Upper lobe of right lung (tissue), 1 donor: ENCODE results near the gene ZBTB22. TPM values are rescaled to one million over a fixed set of nuclear protein-coding genes. Genes with fewer than 3 reads are reported as not detected.

ENCODE experiments used
- ATAC-seq: fragments of 200-7000 bp; cut with Tn5 transposase; one replicate; pipeline ENCODE4 v1.9.1; 2020; ENCODE audit warnings: mild to moderate bottlenecking, moderate library complexity
- DNase-seq: peaks from one replicate; pipeline ENCODE4 v3.0.0-alpha.2; 2020
- H3K27ac ChIP-seq: fragments of 200-600 bp; one replicate; pipeline ENCODE4 v1.8.0; 2022
- H3K27me3 ChIP-seq: fragments of 200-600 bp; one replicate; pipeline ENCODE4 v1.8.0; 2022; ENCODE audit warnings: mild to moderate bottlenecking
- H3K36me3 ChIP-seq: fragments of 200-600 bp; one replicate; pipeline ENCODE4 v1.8.0; 2022
- H3K4me1 ChIP-seq: fragments of 200-600 bp; one replicate; pipeline ENCODE4 v1.8.0; 2022
- H3K4me3 ChIP-seq: fragments of 200-600 bp; one replicate; pipeline ENCODE4 v1.8.0; 2022; ENCODE audit warnings: mild to moderate bottlenecking
- H3K9me3 ChIP-seq: fragments of 200-600 bp; one replicate; pipeline ENCODE4 v1.8.0; 2022
- CTCF ChIP-seq: fragments of 200-600 bp; IDR thresholded peaks from one replicate; pipeline ENCODE4 v1.8.0; 2022; ENCODE audit warnings: antibody characterized with exemption
- intact Hi-C: fragments of 100-400 bp; cut with DNase I; formaldehyde crosslinking; loops from one replicate; pipeline ENCODE4 v1.11.0; 2022
- microRNA-seq: library from miRNA; unstranded; fragments of <30 nt; microRNA quantifications from one replicate; pipeline ENCODE4 v1.2.0, GENCODE V29; 2020; ENCODE audit warnings: borderline microRNAs expressed
- total RNA-seq: library from RNA; stranded (reverse); fragmentation: NEBNext Ultra II Directional; extraction: Animal tissue kit (Norgen Biotek cat#: 25700); gene quantifications from one replicate; pipeline ENCODE4 v1.2.1, GENCODE V29; 2021
- donor health status: DM: no; HTN: yes; CAD: no; lungs with severe emphysema.

The ZBTB22 gene
- total RNA-seq, 1 donor from 2014 or later: 26.2 TPM

DNA sequence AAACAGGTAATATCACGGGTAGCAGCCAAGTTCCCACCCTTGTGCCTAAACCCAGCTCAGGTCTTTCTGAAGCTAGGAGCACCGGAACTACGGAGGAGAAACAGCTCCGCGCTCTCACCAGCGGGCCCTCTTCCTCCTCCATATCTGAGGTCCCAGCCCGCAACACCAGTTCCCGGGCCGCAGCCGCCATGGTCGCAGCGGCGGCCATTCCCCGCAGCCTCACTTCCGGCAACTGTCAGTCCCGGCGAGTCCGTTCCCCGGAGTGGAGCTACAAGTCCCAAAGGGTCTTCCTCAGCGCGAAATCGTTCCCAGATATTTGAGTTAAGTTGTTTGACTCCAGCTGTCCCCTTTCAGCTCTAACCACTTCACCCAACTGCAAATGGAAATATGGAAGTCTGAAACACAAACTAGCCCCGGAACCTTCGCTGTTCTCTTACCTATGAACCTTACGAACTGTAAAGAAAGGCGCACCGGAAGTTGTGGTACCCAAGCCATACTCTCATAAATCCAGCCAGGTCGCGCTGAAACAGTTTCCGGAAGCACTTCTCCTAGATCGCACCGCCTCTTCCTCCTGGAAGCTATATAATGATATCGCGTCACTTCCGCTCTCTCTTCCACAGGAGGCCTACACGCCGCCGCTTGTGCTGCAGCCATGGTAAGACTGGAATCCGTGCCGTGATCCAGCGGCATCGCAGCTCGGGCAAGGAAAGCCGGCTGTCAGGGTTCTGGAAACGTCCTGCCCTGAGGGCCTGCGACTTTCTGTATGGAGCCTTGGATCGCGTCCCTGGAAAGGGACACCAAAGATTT is 45.9 kb downstream of the ZBTB22 start, which contains the start of the genes RPS18 and VPS52:
TSS of gene RPS18 (plus strand) at position 608 of the 807 bp plus-strand sequence. CDS start at position 653, 45 bp downstream.
TSS of gene VPS52 (minus strand) at position 409 of the 807 bp plus-strand sequence. CDS start at position 208, 201 bp downstream.
- Histone ChIP-seq H3K27ac (peak within 1 kb of the TSS; percentile 93), H3K4me1 (peaks cover 51% of the 10 kb centered on the region), H3K27me3 (no peaks in the 10 kb centered on the region), H3K4me3 (peak within 1 kb of the TSS; percentile 75), H3K9me3 (no peaks in the 10 kb centered on the region), H3K36me3 (peaks cover 63% of the 10 kb centered on the region)
- no peak for TF ChIP-seq CTCF
- intact Hi-C loops: no loop called here
- peak; percentile 91 for DNase-seq
- ATAC-seq: peak; percentile 93

- peaks cover 45% of the 10 kb centered on the region for H3K4me1 ChIP-seq
These were observed 46.5 kb downstream of the ZBTB22 start for GRCh38 chr6:33271117-33271467.

More at GRCh38 chr6:33271117-33271467, 46.5 kb downstream of the ZBTB22 start:
- TF ChIP-seq CTCF: no peak
- no peaks in the 10 kb centered on the region for H3K9me3 ChIP-seq
- ATAC-seq (peak; percentile 6), DNase-seq (no peak)
- H3K4me3 ChIP-seq: peak overlapping the region; percentile 75
- peaks cover 65% of the 10 kb centered on the region for H3K36me3 ChIP-seq
- peak overlapping the region; percentile 93 for H3K27ac ChIP-seq
- intact Hi-C loops: no loop called here
- no peaks in the 10 kb centered on the region for H3K27me3 ChIP-seq

Small RNA genes within 50 kb of the gene (microRNA-seq; reads per million reads assigned to microRNA genes)
- not detected for gene MIR6834
- gene MIR6873: not detected

Other genes with a start within 250 kb of the ZBTB22 start
- gene HLA-DPA1, start 244.1 kb downstream of the ZBTB22 start, total RNA-seq: 491 TPM
- 385 TPM for gene HLA-DPB1, start 241.8 kb downstream of the ZBTB22 start, total RNA-seq
- 1.2 TPM for gene COL11A2, start 125.3 kb downstream of the ZBTB22 start, total RNA-seq
- 46.6 TPM for gene RXRB, start 117.1 kb downstream of the ZBTB22 start, total RNA-seq
- 89.1 TPM for gene SLC39A7, start 116.9 kb downstream of the ZBTB22 start, total RNA-seq
- 14.7 TPM for gene HSD17B8, start 113.1 kb downstream of the ZBTB22 start, total RNA-seq
- gene RING1, start 109.2 kb downstream of the ZBTB22 start, total RNA-seq: 42.0 TPM
- 47.5 TPM for gene VPS52, start 45.9 kb downstream of the ZBTB22 start, total RNA-seq
- 1,687 TPM for gene RPS18, start 45.7 kb downstream of the ZBTB22 start, total RNA-seq
- gene B3GALT4, start 40.6 kb downstream of the ZBTB22 start, total RNA-seq: 16.8 TPM
- 37.0 TPM for gene WDR46, start 28.5 kb downstream of the ZBTB22 start, total RNA-seq
- 39.3 TPM for gene PFDN6, start 28.1 kb downstream of the ZBTB22 start, total RNA-seq
- 114 TPM for gene RGL2, start 18.8 kb downstream of the ZBTB22 start, total RNA-seq
- 191 TPM for gene TAPBP, start 3.7 kb downstream of the ZBTB22 start, total RNA-seq
- 35.0 TPM for gene DAXX, start 5.2 kb upstream of the ZBTB22 start, total RNA-seq
- 2.3 TPM for gene KIFC1, start 74.1 kb upstream of the ZBTB22 start, total RNA-seq
- 74.3 TPM for gene PHF1, start 93.3 kb upstream of the ZBTB22 start, total RNA-seq
- gene CUTA, start 100.4 kb upstream of the ZBTB22 start, total RNA-seq: 144 TPM
- gene SYNGAP1, start 102.3 kb upstream of the ZBTB22 start, total RNA-seq: 23.0 TPM
- gene ZBTB9, start 136.8 kb upstream of the ZBTB22 start, total RNA-seq: 5.8 TPM